Measurements from ENCODE around the gene IL17RA. TPM values are rescaled to one million over a fixed set of nuclear protein-coding genes. Genes with fewer than 3 reads are reported as not detected.
"Not testable (repeated sequence)": the region's sequence is repeated elsewhere in the genome, so short reads cannot be mapped to it uniquely, and the experiment has no call there.

IL17RA gene
- total RNA-seq, 1 experiment from 2014 or later: 11.7 TPM

DNA sequence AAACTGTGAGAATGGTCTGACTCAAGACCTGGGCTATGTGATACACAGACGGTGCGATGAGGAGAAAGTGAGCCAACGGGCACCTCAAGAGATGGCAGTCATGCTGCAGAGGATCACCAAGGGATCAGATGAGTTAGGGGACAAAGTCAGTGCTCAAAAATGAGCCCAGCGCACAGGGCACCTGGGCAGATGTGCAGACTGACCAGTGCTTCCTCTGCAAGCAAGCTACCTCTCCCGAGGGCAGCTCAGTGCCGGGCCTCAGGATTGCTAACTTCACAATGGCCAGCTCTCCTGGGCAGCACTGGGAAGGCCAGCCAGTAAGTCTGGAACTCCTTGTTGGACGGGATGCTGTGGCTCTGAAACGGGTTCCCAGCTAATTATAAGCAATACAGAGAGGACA lies 59.0 kb downstream of the IL17RA start:
- no peak for DNase-seq (ENCODE audit: low read depth, low spot score)
- TF ChIP-seq TCF7L2 (IDR thresholded peaks at IDR 0.05; ENCODE audit: low read depth, low read length) (no peak), REST (IDR thresholded peaks at IDR 0.05; ENCODE audit: insufficient read depth in 1 of 2, low read depth in 2 of 2, low read length in 1 of 2) (no peak), POLR2AphosphoS5 (IDR thresholded peaks at IDR 0.05; ENCODE audit: low read depth, low read length) (no peak), SIN3A (IDR thresholded peaks at IDR 0.05; ENCODE audit: borderline replicate concordance, insufficient read depth, low read depth, low read length) (no peak), CTCF (IDR thresholded peaks at IDR 0.05) (no peak)
- Histone ChIP-seq H3K4me3 (ENCODE audit: low read depth in 2 of 2, low read length in 2 of 2) (no peak overlapping the region), H3K27ac (ENCODE audit: low read length) (no peak overlapping the region), H3K36me3 (ENCODE audit: control insufficient read depth, insufficient read depth, low read length) (peaks cover 2% of the 10 kb centered on the region; the same call in 1 of the 2 replicates), H3K27me3 (ENCODE audit: control insufficient read depth, insufficient read depth, low read length) (no peaks in the 10 kb centered on the region), H3K9me3 (ENCODE audit: control insufficient read depth, insufficient read depth, low read depth, low read length) (no peaks in the 10 kb centered on the region), H3K4me1 (ENCODE audit: control insufficient read depth, insufficient read depth, low read length) (no peaks in the 10 kb centered on the region)
- CTCF ChIA-PET: interaction anchor here (0.8 kb wide), 1 partner anchor 242 kb away, joined by 4 read pairs; no protein-coding TSS in a partner anchor
- in situ Hi-C loops (cut with HindIII; ENCODE audit: low pct_unique_long_range_greater_than_20kb, low sequenced_read_pairs) (no loop called here), intact Hi-C loops (cut with micrococcal nuclease; ENCODE audit: unreplicated experiment) (no loop called here)
- no peak for ATAC-seq
- POLR2A ChIA-PET: no interaction called here
- no TSS peak for BruUV-seq (replicated peaks)

- POLR2A ChIA-PET: no interaction called here
- Histone ChIP-seq H3K27ac (ENCODE audit: low read length) (no peak overlapping the region), H3K36me3 (ENCODE audit: control insufficient read depth, insufficient read depth, low read length) (peaks cover 2% of the 10 kb centered on the region; the same call in 1 of the 2 replicates), H3K9me3 (ENCODE audit: control insufficient read depth, insufficient read depth, low read depth, low read length) (no peaks in the 10 kb centered on the region), H3K4me3 (ENCODE audit: low read depth in 2 of 2, low read length in 2 of 2) (no peak overlapping the region), H3K27me3 (ENCODE audit: control insufficient read depth, insufficient read depth, low read length) (no peaks in the 10 kb centered on the region), H3K4me1 (ENCODE audit: control insufficient read depth, insufficient read depth, low read length) (no peaks in the 10 kb centered on the region)
- TF ChIP-seq TCF7L2 (IDR thresholded peaks at IDR 0.05; ENCODE audit: low read depth, low read length) (no peak), SIN3A (IDR thresholded peaks at IDR 0.05; ENCODE audit: borderline replicate concordance, insufficient read depth, low read depth, low read length) (no peak), POLR2AphosphoS5 (IDR thresholded peaks at IDR 0.05; ENCODE audit: low read depth, low read length) (no peak), CTCF (IDR thresholded peaks at IDR 0.05) (no peak), REST (IDR thresholded peaks at IDR 0.05; ENCODE audit: insufficient read depth in 1 of 2, low read depth in 2 of 2, low read length in 1 of 2) (no peak)
- in situ Hi-C loops (cut with HindIII; ENCODE audit: low pct_unique_long_range_greater_than_20kb, low sequenced_read_pairs) (no loop called here), intact Hi-C loops (cut with micrococcal nuclease; ENCODE audit: unreplicated experiment) (no loop called here)
- CTCF ChIA-PET: no interaction called here
- ATAC-seq (no peak), DNase-seq (ENCODE audit: low read depth, low spot score) (no peak)
- no TSS peak for BruUV-seq (replicated peaks)
Measured at GRCh38 chr22:17145021-17145680, 60.4 kb downstream of the IL17RA start.

DNA sequence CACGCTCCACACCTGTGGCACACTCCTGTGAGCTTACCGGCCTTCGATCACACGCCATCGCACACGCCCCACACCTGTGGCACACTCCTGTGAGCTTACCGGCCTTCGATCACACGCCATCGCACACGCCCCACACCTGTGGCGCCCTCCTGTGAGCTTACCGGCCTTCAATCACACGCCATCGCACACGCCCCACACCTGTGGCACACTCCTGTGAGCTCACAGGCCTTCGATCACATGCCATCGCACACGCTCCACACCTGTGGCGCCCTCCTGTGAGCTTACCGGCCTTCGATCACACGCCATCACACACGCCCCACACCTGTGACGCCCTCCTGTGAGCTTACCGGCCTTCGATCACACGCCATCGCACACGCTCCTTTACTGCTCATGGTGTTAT lies 62.7 kb downstream of the IL17RA start:
- H3K27me3 ChIP-seq (ENCODE audit: control insufficient read depth, insufficient read depth, low read length); DNase-seq (ENCODE audit: low read depth, low spot score); intact Hi-C loops (cut with micrococcal nuclease; ENCODE audit: unreplicated experiment); in situ Hi-C loops (cut with HindIII; ENCODE audit: low pct_unique_long_range_greater_than_20kb, low sequenced_read_pairs); H3K4me3 ChIP-seq (ENCODE audit: low read depth in 2 of 2, low read length in 2 of 2); BruUV-seq (replicated peaks); H3K4me1 ChIP-seq (ENCODE audit: control insufficient read depth, insufficient read depth, low read length); H3K27ac ChIP-seq (ENCODE audit: low read length); H3K36me3 ChIP-seq (ENCODE audit: control insufficient read depth, insufficient read depth, low read length); H3K9me3 ChIP-seq (ENCODE audit: control insufficient read depth, insufficient read depth, low read depth, low read length); ATAC-seq: not testable (repeated sequence)
- ChIA-PET POLR2A (interaction anchor here (0.7 kb wide), 1 partner anchor 118 kb away, joined by 10 read pairs; no protein-coding TSS in a partner anchor), CTCF (interaction anchor here (0.5 kb wide), 1 partner anchor 377 kb away, joined by 3 read pairs; no protein-coding TSS in a partner anchor)

Measured in Panc1 (cell line).